ENCODE results near the gene OR5AU1.
A peak's percentile ranks its signal among the peaks of the same experiment; 100 is the strongest.

OR5AU1 gene

DNA sequence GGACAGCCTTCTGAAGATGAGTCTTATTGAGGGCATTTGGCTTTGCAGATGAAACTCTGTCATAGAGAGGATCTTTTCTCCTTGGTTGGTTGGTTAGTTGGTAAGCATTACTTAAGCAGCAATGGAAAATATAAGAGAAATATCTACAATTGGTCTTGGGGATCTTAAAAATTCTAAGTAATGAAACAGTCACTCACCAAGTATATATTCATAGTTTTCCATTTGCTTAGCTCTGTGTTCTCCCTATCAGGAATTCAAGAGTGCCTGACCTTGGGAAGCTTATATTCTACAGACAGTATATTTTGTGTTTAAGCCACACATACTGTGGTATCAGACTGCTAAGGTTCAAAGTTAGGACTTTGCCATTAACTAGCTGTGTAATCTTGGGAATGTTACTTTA, at the start of gene OR5AU1:
TSS of gene OR5AU1 (minus strand) at position 101 of the 400 bp plus-strand sequence. CDS start 191 bp downstream, outside the sequence.
- no peak for DNase-seq

DNA sequence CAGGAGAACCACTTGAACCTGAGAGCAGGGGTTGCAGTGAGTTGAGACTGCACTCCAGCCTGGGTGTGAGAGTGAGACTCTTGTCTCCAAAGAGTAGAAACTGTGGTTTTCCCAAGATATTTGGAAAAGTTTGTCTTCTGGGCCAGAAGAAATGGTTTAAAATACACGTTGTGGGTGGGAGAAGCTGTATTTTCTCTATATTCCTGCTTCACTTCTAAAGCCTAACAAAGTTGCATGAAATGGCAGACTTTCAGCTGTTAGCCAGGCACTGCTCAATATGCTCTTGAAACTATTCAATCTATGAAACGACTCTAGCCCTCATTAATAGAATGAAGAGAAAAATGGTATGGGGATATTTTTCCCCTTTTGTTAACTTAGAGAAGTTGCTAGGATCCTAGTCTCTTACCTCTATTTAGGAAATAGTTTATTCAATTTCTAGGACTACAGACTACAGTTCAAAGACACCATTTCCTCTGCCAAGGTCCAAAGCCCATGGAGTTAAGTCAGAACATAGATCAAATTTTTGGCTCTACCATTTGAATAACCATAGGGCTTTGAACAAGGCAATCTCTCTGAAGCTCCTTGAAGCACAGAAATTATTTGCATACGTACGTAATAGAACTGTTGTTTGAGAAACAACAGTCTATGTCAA, 49.3 kb upstream of the OR5AU1 start:
- DNase-seq, result no peak

- DNase-seq, result no peak
Observed at GRCh38 chr14:21204167-21205025, 48.5 kb upstream of the OR5AU1 start.

- no peak for DNase-seq
Observed at GRCh38 chr14:21203470-21204166, 47.8 kb upstream of the OR5AU1 start.

GRCh38 chr14:21202463-21203358, 46.8 kb upstream of the OR5AU1 start:
- no peak for DNase-seq

GRCh38 chr14:21201732-21202462, 46.0 kb upstream of the OR5AU1 start:
- no peak for DNase-seq

DNA sequence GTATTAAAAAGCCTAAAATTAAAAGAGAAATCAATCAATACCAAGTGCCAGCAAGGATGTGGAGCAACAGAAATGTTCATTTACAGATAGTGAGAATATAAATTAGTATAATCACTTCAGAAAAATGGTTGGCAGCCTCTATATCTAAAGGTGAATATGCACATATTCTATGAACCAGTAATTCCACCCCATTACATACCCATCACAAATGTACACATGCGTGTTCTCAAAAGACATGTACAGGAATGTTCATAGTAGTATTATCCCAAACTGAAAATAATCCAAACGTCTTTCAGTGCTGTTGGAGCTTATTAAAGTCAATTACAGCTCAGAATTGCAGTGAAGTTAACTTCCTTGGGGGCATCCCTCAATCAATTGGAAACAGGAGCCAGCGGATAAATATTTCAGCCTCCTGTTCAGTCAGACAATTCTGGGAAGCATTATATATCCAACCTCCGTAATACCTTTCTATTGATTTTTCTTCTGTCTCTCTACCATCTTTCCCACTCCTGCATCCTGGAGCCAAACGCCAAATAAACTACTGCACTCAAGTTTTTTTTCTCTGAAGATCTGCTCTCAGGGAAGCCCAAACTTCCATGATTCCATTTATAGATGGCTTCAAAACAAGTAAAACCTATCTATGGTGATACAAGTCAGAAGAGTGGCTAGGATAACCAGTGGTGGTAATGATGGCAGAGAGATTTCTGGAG, 45.0 kb upstream of the OR5AU1 start:
- DNase-seq, result no peak

- DNase-seq, result no peak
Observed at GRCh38 chr14:21199611-21200560, 44.0 kb upstream of the OR5AU1 start.

DNA sequence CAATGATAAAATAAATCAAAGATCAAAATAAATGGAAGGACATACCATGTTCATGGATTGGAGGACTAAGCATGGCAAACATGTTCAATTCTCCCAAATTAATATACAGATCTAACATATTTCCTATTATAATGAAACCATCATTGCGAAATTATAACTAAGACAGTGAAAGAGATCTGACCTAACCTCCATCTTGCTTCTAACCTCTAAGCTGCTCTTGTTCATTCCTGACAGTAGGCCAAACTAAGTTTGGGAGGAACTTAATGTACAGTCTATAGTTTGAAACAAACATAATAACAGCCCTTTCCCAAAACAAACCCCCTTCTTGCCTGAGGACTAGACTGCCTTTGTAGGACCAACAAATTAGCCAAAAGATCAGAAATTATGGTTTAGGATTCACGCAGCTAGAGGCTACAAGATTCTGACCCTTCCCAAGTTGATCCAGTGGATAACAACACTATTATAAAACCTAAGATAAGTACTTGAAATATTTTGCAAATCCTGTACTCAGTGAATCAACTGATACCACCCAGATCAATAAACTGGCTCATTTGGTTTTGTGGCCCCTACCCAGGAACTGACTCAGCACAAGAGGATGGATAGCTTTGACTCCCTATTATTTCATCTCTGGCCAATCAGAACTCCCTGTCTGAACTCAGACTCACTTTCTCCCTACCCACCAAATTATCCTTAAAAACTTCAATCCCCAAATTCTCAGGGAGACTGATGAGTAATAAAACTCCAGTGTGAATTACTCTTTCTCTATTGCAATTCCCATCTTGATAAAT, 41.7 kb upstream of the OR5AU1 start:
- no peak for DNase-seq

DNA sequence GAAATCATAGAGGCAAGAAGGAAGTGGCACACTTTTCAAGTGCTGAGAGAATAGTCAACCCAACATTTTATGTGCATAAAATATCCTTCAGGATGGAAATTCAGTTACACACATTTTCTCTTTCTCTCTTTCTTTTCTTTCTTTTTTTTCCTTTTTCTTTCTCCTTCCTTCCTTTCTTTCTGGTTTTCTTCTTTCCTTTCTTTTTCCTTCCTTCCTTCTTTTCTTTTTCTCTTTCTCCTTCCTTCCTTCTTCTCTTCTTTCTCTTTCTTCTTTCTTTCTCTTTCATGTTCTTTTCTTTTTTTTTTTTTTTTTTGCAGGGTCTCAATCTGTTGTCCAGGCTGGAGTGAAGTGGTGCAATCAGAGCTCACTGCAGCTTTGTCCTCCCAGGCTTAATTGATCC, 38.7 kb upstream of the OR5AU1 start:
- DNase-seq, result no peak

- no peak for DNase-seq
Observed at GRCh38 chr14:21192875-21193535, 37.1 kb upstream of the OR5AU1 start.

- no peak for DNase-seq
Observed at GRCh38 chr14:21192447-21192822, 36.6 kb upstream of the OR5AU1 start.

- peak; percentile 75 for DNase-seq
Observed at GRCh38 chr14:21191809-21192446, 36.1 kb upstream of the OR5AU1 start.

DNA sequence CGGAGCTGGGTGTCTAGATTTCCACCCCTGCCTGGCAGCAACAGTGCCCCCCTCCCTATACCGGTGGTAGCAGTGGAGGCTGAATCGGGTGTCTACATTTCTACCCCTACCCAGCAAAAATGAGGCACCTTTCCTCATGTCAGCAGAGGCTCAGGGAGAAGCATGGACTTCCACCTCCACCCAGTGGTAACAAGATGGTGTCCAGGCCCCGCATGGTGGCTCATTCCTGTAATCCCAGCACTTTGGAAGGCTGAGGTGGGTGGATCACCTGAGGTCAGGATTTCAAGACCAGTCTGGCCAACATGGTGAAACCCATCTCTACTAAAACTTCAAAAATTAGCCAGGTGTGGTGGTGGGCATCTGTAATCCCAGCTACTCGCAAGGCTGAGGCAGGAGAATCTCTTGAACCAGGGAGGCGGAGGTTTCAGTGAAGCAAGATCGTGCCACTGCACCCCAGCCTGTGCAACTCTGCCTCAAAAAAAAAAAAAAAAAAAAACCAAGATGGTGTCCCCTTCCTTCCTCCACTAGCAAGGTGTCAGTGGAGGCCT, 35.5 kb upstream of the OR5AU1 start:
- DNase-seq, result no peak

DNA sequence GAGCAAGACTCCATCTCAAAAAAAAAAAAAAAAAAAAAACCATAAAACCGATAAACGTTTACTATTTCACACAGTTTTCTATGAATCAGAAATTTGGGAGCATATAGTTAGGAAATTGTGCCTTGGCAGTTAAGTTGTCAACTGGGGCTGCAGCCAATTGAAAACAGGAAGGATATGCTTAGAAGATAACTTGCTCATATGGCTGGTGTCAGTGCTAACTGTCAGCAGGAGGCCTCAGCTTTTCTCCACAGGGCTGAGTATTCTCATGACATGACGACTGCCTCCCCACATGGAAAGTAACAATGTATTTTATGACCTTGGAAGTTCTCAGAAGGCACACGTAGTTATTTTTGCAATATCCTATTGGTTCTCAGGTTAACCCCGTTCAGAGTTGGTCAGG, 29.6 kb upstream of the OR5AU1 start:
- no peak for DNase-seq

GRCh38 chr14:21184254-21184653, 28.4 kb upstream of the OR5AU1 start:
- DNase-seq, result no peak

GRCh38 chr14:21182166-21182565, 26.3 kb upstream of the OR5AU1 start:
- no peak for DNase-seq

DNA sequence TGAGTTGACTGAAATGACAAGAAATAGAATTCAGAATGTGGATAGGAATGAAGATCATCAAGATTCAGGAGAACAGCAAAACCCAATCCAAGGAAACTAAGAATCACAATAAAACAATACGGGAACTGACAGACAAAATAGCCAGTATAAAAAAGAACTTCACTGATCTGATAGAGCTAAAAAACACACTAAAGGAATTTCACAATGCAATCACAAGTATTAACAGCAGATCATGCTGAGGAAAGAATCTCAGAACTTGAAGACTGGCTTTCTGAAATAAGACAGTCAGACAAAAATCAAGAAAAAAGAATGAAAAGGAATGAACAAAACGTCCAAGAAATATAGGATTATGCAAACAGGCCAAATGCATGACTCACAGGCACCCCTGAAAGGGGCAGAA, 15.3 kb upstream of the OR5AU1 start:
- DNase-seq, result no peak
